ENCODE results near the gene PRPF31. TPM values are rescaled to one million over a fixed set of nuclear protein-coding genes. Genes with fewer than 3 reads are reported as not detected.
"Not testable (repeated sequence)": the region's sequence is repeated elsewhere in the genome, so short reads cannot be mapped to it uniquely, and the experiment has no call there.

Gene PRPF31
- total RNA-seq, 4 donors from 2014 or later, result 49.6 to 75.3 (median 55.4) TPM

DNA sequence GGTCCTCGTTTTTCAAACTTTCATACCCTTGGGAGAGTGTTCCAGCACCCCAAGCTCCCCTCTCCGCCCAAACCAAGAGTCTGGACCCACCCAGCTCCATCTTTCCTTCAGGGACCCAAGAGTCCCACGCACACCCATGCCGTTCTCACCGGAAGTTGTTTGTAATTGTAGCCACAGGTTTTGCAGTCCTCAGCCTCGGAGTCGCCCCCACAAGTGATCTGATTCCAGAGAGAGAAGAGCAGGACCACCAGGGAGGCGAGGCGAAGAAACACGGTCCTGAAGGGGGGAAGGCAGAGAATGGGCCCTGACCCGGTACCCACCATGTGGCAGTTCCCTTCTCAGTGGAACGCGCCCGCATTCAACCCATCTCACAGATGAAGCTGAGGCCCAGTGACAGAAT lies 47.3 kb downstream of the PRPF31 start:
- H3K27me3 ChIP-seq, result no peaks in the 10 kb centered on the region
- DNase-seq (ENCODE audit: low spot score in 2 of 2), result no peak
- peak overlapping the region; percentile 39 for H3K4me3 ChIP-seq
- peaks cover 51% of the 10 kb centered on the region for H3K4me1 ChIP-seq
- H3K9me3 ChIP-seq, result no peaks in the 10 kb centered on the region
- no peak overlapping the region for H3K27ac ChIP-seq
- WGBS, result 71% methylated on average over 14 of the region's 14 CpGs
- TF ChIP-seq POLR2AphosphoS5 (IDR thresholded peaks at IDR 0.05) (no peak), POLR2A (IDR thresholded peaks at IDR 0.05) (no peak), EP300 (IDR thresholded peaks at IDR 0.05) (no peak)
- TF ChIP-seq, protein P1, sequence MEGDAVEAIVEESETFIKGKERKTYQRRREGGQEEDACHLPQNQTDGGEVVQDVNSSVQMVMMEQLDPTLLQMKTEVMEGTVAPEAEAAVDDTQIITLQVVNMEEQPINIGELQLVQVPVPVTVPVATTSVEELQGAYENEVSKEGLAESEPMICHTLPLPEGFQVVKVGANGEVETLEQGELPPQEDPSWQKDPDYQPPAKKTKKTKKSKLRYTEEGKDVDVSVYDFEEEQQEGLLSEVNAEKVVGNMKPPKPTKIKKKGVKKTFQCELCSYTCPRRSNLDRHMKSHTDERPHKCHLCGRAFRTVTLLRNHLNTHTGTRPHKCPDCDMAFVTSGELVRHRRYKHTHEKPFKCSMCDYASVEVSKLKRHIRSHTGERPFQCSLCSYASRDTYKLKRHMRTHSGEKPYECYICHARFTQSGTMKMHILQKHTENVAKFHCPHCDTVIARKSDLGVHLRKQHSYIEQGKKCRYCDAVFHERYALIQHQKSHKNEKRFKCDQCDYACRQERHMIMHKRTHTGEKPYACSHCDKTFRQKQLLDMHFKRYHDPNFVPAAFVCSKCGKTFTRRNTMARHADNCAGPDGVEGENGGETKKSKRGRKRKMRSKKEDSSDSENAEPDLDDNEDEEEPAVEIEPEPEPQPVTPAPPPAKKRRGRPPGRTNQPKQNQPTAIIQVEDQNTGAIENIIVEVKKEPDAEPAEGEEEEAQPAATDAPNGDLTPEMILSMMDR (IDR thresholded peaks at IDR 0.05), result no peak
- no peaks in the 10 kb centered on the region for H3K36me3 ChIP-seq

DNA sequence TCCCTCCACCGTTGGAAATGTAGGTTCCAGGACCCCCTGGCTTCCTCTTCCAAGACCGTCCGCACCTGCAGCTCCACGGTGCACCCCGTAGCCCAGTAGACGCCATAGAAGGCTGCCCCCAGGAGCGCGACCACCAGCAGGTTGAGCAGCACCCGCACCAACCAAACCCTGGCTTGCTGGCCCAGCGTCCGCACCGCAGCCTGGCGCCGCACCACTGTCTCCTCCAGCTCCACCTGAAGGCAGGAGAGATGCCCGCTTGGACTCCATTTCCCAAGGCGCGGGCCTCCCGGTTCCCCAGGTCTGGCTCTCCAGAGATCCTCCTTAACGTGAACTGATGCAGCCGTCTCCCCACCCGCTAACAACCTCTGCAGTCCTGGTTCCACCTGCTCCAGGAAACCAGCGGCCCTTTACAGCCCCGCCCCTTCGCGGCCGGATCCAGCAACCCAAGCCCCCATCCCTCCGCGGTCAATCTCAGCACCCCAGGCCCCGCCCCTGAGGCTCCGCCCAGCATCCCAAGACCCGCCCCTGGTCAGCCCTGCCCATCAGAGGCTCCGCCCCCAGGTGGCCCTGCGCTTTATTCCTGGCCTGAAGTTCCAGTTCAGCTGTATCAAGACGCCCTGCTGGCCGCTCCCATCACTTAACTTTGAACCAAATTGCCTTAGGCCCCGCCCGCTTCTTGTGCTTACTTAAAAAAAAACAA lies 49.0 kb downstream of the PRPF31 start:
- DNase-seq (ENCODE audit: low spot score in 2 of 2), result no peak
- no peak overlapping the region for H3K27ac ChIP-seq
- WGBS, result 12% methylated on average over 34 of the region's 37 CpGs
- no peaks in the 10 kb centered on the region for H3K9me3 ChIP-seq
- no peak overlapping the region for H3K4me3 ChIP-seq
- peaks cover 43% of the 10 kb centered on the region for H3K4me1 ChIP-seq
- no peaks in the 10 kb centered on the region for H3K36me3 ChIP-seq
- TF ChIP-seq POLR2A (IDR thresholded peaks at IDR 0.05) (no peak), POLR2AphosphoS5 (IDR thresholded peaks at IDR 0.05) (no peak), EP300 (IDR thresholded peaks at IDR 0.05) (no peak)
- TF ChIP-seq, protein P1 (IDR thresholded peaks at IDR 0.05), result no peak
- H3K27me3 ChIP-seq, result no peaks in the 10 kb centered on the region

- DNase-seq (ENCODE audit: low spot score in 2 of 2), result no peak
- 89% methylated on average over 25 of the region's 25 CpGs for WGBS
- Histone ChIP-seq H3K27ac (no peak overlapping the region), H3K27me3 (no peaks in the 10 kb centered on the region), H3K36me3 (no peaks in the 10 kb centered on the region), H3K4me3 (no peak overlapping the region), H3K4me1 (peaks cover 40% of the 10 kb centered on the region), H3K9me3 (no peaks in the 10 kb centered on the region)
- TF ChIP-seq POLR2AphosphoS5 (IDR thresholded peaks at IDR 0.05), result no peak
- TF ChIP-seq, protein P1 (IDR thresholded peaks at IDR 0.05), result no peak
Measured at GRCh38 chr19:54165222-54165621, 49.7 kb downstream of the PRPF31 start.

DNA sequence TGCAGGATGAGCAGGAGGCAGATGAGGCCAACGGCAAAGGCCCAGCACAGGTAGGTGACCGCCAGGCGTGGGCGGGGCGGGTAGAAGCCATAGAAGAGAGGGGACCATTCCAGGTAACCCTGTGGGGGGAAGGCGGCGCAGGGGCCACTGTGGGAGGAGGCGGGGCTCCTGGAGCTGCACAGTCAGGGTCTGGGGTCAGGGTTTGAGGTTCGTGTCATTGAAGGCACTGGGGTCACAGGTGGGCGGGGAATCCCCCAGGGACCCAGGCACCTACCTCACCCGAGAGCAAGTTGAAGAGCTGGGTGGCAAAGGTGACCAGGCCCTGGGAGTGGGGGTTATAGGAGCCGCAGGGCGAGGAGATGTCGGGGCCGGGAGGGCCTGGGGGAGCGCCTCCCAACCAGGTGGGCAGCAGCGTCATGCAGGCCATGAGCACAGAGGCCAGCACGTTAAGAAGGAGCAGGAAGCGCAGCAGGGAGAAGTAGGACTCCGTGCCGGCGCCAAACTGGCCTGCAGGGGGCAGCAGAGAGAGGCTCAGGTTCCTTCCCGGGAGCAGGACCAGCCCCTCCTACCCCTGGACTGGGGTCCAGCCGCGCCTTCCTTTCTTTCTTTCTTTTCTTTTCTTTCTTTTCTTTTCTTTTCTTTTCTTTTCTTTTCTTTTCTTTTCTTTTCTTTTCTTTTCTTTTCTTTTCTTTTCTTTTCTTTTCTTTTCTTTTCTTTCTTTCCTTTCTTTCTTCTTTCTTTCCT lies 52.8 kb downstream of the PRPF31 start:
- H3K4me3 ChIP-seq, result no peak overlapping the region
- H3K36me3 ChIP-seq, result no peaks in the 10 kb centered on the region
- H3K4me1 ChIP-seq, result peaks cover 21% of the 10 kb centered on the region
- no peak overlapping the region for H3K27ac ChIP-seq
- TF ChIP-seq POLR2AphosphoS5 (IDR thresholded peaks at IDR 0.05), result no peak
- TF ChIP-seq, protein P1 (IDR thresholded peaks at IDR 0.05), result peak; percentile 57 to 95
- no peak for TF ChIP-seq EP300 (IDR thresholded peaks at IDR 0.05)
- no peak for TF ChIP-seq POLR2A (IDR thresholded peaks at IDR 0.05)
- peaks cover 3% of the 10 kb centered on the region for H3K27me3 ChIP-seq
- WGBS, result 34% methylated on average over 17 of the region's 25 CpGs
- no peaks in the 10 kb centered on the region for H3K9me3 ChIP-seq
- DNase-seq (ENCODE audit: low spot score in 2 of 2), result peak; percentile 90 to 95

DNA sequence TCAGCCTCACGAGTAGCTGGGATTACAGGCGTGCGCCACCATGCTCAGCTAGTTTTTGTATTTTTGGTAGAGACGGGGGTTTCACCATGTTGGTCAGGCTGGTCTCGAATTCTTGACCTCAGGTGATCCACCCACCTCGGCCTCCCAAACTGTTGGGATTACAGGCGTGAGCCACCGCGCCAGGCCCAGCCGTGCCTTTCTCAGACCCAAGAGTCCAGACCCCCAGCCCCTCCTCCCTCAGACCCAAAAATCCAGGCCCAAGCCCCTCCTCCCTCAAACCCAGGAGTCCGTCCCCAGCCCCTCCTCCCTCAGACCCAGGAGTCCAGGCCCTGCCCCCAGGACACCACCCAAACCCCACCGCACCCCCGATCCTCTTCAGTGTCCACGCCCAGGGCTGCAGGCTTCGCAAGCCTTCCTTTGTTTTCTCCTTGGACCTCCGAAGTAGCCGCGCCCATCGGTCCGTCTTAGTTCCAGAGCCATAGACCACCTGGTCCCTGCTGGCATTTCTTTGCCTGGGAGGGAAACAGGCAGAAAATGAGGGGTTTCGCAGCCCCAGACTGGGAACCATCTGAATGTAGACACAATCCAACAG lies 53.7 kb downstream of the PRPF31 start:
- no peak overlapping the region for H3K27ac ChIP-seq
- no peaks in the 10 kb centered on the region for H3K9me3 ChIP-seq
- DNase-seq (ENCODE audit: low spot score in 2 of 2), result no peak
- TF ChIP-seq, protein P1 (IDR thresholded peaks at IDR 0.05), result no peak
- no peak for TF ChIP-seq POLR2AphosphoS5 (IDR thresholded peaks at IDR 0.05)
- H3K4me3 ChIP-seq, result no peak overlapping the region
- no peaks in the 10 kb centered on the region for H3K36me3 ChIP-seq
- peaks cover 4% of the 10 kb centered on the region for H3K27me3 ChIP-seq
- H3K4me1 ChIP-seq, result peaks cover 22% of the 10 kb centered on the region
- 83% methylated on average over 21 of the region's 21 CpGs for WGBS

GRCh38 chr19:54171736-54172431 lies 56.3 kb downstream of the PRPF31 start:
- not testable (repeated sequence) for H3K4me3 ChIP-seq; H3K27ac ChIP-seq; H3K27me3 ChIP-seq; H3K9me3 ChIP-seq; H3K36me3 ChIP-seq; DNase-seq (ENCODE audit: low spot score in 2 of 2)
- H3K4me1 ChIP-seq, result peaks cover 17% of the 10 kb centered on the region
- WGBS, result 57% methylated on average over 20 of the region's 23 CpGs

All from suprapubic skin (tissue), 4 donors.